GM21717 (cell line): ENCODE results near the gene HMGN1.
"Not testable (repeated sequence)": the region's sequence is repeated elsewhere in the genome, so short reads cannot be mapped to it uniquely, and the experiment has no call there.

Experiments
- ATAC-seq: cut with Tn5 transposase; IDR thresholded peaks from one replicate; pipeline ENCODE4 v1.9.1; 2021; ENCODE audit warnings: mild to moderate bottlenecking, moderate library complexity; ENCODE audit not compliant: unreplicated experiment

The HMGN1 gene, protein sequence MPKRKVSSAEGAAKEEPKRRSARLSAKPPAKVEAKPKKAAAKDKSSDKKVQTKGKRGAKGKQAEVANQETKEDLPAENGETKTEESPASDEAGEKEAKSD

DNA sequence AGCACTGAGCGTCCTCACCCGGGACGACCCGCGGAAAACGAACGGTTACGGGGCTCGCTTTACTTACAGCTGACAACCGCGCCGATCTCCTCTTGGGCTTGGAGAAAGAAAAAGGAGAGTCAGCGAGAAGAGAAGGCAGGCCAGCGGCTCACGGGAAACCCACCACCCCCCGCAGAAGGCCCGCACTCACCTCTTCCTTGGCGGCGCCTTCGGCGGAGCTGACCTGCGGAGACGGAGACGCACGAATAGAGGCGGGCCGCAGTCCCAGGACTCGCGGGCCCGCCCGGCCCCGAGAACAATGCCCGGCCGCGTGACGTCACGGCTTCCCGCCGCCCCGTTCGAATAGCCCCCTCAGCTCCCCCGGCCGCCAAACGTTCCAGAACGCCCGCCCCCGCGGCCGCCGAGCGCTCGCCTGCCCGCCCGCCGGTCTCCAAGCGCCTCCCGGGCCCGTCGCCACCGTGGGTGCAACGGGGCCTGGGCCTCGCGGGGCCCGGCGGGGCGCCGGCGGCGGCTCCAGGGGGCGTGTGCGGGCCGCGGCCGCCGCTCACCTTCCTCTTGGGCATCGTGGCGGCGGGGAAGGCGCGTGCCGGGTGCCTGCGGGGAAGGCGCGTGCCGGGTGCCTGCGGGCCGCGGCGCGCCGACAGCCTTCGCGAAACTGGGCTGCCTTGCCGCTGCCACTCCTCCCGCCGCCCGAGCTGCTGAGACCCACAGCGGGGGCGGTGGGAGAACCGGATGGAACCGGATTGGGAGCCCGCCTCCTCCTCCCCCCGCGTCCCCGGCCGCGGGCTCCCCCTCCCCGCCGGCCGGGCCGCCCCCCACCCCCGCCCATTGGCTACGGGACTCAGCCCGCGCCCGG lies at the start of gene HMGN1:
TSS of gene HMGN1 (minus strand) at position 734 of the 856 bp plus-strand sequence. CDS start at position 563, 171 bp downstream.
- ATAC-seq = peak; percentile 45

DNA sequence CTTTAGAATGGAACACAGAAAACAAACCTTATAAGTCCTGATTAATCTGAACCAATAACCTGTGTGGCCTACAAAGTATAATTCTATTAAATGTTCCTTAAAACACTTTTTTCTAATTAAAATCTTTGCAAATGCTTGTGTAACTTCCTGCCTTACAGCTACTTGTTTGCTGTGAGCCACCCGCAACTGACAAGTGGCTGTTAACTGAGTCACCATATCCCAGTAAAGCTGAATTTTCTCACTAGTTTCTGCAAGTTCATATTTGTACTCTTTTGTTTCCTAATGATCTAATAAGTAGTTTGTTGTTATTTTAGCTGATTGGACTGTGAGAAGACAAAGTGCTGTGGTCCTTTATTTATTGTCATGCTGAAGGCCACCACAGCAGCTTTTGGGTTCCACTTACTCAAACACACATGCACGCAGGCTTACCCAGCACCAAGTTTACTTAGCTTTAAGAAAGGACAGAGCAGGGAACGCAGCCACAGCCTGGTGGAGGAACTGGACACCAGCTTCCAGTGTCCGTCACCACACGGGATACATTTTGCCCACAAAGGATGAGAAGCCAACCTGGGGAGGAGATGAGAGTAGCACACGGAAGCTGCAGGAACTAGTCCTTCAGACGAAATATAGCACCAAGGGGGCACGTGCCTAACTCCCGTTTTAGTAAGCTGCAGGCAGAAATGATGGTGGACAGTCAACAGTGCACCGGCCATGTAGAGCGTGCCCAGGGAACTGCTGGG lies 48.9 kb upstream of the HMGN1 start:
- no peak for ATAC-seq

DNA sequence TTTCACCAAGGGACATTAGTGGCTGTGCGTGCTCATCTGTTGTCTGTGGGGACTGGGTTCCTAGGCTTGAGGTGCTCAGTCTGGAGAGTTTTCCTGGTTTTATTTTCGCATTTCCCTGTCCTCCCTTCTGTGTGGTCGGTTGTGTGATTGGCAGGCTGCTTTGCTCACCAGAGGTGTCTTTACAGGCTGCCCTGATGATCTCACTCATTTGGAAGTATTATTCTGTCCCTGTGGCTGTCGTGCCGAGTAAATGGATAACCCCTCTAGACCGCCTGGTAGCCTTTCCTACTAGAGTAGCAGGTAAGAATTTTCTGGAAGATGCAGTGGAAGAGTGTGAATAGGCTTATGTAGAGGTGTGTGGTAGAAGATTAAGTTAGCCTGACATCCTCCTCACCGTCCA lies 44.1 kb upstream of the HMGN1 start:
- ATAC-seq = no peak

DNA sequence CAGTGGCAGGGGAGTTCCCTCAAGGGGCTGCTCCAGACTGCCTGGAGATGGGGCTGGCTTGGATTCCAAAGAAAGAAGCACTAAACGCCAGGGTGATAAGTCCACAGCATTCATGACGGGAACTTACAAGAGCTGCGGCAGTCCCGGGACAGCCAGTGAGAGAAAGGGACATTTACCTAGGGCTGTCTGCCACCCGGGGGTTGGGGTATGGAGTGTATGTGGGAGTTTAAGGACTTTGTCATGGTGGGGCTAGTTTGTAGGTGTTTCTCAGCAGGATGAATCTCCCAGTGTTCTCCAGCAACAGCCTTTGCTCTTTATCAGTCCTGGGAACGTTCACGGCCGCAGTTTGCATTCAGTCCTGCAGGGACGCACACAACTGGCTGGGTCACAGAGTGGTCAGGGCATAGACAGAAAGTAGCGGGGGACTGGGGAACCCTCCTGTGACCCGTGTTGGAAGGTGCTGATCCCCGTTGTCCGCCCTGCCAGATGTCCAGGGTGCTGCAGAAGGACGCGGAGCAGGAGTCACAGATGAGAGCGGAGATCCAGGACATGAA lies 41.4 kb upstream of the HMGN1 start:
- no peak for ATAC-seq

DNA sequence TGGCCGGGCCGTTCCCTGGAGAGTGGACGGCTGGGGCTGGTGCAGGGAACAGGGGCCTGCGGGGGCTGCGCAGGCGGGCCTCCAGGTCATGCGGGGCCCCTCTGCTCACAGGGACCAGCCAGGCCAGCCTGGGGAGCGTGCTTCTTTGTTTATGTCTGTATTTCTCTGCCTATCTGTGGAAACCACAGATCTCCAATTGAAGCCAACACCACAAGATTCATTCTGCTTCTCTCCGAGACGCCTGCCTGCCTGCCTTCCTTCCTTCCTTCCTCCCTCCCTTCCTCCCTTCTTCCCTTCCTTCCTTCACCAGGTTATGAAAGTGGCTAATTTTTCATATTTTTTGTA lies 39.9 kb upstream of the HMGN1 start:
- ATAC-seq = no peak

DNA sequence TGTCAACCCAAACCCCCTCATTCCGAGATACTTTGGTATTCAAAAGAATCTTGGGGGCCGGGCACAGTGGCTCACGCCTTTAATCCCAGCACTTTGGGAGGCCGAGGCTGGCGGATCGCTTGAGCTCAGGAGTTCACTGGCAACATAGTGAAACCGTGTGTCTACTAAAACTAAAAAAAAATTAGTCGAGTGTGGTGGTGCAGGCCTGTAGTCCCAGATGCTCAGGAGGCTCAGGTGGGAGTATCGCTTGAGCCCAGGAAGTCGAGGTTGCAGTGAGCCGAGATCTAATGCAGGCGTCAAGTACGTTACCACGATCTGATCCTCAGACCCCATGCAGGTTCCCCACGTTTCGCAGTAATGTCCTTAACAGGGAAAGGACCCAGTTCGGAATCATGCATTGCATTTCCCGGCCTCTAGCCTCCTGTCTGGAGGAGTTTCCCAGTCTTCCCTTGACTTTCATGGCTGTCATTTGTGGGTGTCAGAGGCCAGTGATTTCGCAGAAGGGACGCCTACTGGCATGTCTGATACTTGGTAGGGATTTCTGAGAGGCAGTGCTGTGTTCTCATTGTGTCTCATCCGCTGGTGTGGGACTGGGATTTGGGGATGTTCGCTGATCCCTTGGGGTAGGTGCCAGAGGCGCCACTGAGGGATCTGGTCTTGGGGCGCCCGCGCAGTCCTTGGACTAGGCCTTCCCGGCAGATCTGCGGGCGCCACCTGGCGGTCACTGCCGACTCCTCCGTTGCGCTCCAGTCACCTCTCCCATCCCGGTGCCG lies 39.3 kb upstream of the HMGN1 start:
- peak; percentile 64 for ATAC-seq

DNA sequence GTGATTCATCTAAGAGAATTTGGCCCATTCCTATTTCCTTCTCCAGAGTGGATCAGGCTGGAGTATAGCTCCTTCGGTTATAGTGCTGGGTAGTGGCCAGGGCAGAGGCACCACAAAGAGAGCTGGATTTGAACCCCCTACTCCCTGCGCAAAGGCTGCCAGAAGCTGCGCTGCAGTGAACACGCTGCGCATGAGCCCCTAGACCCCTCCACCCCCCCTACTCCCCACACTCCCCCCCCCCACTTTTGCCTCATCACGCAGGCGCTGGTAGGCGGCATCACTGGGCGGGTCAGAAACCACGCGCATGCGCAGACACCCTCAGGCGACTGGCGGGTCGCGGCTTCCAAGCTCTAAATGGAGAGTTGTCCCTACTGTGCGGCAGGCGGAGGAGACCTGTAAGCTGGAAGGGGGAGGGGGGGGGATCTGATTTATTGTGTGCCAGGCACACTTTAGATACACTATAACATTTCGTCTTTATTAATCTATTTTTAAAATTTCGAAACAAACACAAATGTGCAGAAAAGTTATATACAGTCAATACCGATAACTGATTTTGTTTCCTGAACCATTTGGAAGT lies 38.7 kb upstream of the HMGN1 start:
- no peak for ATAC-seq

DNA sequence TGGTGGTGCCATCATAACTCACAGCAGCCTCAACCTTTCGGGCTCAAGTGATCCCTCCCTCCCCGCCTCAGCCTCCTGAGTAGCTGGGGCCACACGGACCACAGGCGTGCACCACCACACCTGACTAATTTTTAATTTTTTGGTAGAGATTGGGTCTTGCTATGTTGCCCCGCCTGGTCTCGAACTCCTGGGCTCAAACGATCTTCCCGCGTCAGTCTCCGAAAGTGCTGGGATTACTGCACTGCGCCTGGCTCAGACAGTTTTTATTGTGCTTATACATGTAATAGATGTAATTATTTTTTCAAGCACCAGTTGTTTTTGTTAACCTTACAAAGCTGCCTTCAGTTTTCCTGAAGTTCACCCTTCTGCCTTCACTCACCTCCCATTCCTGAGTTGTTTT lies 38.0 kb upstream of the HMGN1 start:
- ATAC-seq = no peak

DNA sequence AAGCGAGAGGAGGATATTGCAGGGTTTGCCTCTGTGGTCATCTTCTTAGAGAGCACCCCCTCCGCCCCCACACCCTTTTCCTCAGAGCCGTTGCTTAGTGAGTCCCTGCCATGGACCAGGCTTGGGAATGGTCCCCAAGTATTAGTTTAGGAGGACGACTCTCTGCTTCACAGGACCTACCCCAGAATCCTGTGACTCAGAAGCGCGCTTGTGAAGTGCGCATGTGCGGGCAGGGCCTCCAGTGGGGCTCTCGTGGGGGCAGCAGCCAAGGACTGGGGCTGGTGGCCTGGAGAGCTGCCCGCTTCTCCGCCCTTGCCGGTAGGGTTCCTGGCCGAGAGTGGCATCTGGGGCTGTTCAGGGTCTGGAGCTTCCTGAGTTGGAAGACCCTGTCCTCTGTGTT lies 37.3 kb upstream of the HMGN1 start:
- ATAC-seq = no peak

DNA sequence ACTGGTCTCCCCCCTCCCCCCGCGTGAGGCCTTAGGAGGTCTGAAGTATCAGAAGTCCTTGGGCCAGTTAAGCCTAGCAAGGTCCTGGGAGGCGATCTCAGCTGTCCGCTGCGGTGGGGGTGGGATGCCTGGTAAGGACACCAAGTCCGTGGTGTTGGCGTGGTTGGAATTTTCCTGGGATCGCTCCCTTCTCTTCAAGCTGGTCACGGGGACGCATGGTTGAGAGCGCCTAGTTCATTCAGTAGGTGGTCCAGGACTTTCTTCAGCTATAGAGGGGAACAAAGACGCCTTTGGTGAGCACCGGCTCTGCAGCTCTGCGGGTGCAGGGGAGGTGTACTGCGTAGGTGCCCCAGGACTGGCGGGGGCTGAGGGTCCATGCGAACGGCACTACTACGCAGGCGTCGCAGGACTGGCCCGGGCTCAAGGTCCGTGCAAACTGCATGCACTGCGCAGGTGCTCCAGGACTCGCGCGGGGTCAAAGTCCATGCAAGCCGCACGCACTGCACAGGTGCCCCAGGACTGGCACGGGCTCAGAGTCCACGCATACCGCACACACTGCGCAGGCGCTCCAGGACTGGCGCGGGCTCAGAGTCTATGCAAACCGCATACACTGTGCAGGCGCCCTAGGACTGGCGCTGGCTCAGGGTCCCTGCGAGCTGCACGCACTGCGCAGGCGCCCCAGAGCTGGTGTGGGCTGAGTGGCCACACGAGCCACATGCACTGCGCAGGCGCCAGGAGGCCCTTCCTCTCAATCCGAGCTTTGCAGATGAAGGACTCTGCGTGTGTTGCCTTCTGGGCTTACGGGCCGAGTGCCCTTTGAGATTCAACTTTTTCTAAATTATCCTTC lies 36.6 kb upstream of the HMGN1 start:
- ATAC-seq = no peak

DNA sequence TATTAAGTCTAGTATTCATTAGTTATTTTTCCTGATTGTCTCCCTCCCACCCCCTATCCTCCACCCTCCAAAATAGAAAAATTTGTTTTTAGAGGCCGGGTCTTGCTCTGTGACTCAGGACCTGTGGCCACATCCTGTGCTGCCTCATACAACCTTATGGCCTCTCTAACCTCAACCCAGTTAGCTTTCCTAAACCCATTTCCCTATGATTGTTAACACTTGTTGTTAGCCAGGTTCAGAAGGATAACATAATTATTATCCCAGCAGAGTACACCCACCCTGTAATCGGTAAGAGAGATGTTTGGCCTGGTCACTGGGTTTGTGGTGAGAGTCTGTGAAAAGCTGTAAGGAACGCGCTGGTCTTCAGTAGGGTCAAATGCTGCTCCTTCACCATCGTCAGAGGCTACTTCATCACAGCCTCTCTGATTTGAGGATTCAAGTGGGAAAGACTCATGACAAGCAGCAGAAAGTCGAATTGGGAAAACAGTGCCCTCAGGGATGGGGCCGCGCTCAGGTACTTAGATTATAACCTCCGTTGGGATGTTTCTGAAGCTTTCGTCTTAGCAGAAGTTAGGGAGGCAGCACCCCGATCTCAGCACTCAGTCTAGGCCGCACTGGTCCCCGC lies 35.9 kb upstream of the HMGN1 start:
- no peak for ATAC-seq

DNA sequence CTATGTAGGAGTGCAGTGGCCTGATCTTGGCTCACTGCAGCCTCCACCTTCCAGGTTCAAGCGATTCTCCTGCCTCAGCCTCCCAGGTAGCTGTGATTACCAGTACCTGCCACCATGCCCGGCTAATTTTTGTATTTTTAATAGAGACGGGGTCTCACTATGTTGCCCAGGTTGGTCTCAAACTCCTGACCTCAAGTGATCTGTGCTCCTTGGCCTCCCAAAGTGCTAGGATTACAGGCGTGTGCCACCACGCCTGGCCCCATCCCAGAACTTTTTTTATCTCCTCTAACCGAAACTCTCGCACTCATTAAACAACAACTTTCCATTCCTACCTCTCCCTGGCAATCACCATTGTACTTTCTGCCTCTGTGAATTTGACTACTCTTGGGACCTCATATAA lies 33.2 kb upstream of the HMGN1 start:
- ATAC-seq = not testable (repeated sequence)

DNA sequence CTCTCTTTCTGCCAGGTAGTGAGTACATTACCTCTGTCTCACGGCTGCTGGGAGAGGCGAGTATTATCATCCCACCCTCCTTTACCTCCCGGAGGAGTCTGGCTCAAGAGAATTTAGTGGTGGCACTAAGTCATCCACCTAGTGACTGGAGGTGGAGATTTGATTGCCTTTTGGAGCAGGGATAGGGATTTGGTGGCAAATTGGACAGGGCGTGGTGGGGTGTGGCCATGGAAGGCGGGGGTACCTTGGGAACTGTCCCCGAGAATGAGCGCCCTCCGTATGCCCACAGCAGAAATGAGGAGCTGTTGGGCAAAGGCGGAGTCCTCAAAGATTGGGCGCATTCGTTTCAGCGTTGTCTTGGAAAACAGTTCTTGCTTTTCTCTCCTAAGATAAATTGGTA lies 32.1 kb upstream of the HMGN1 start:
- ATAC-seq = no peak

DNA sequence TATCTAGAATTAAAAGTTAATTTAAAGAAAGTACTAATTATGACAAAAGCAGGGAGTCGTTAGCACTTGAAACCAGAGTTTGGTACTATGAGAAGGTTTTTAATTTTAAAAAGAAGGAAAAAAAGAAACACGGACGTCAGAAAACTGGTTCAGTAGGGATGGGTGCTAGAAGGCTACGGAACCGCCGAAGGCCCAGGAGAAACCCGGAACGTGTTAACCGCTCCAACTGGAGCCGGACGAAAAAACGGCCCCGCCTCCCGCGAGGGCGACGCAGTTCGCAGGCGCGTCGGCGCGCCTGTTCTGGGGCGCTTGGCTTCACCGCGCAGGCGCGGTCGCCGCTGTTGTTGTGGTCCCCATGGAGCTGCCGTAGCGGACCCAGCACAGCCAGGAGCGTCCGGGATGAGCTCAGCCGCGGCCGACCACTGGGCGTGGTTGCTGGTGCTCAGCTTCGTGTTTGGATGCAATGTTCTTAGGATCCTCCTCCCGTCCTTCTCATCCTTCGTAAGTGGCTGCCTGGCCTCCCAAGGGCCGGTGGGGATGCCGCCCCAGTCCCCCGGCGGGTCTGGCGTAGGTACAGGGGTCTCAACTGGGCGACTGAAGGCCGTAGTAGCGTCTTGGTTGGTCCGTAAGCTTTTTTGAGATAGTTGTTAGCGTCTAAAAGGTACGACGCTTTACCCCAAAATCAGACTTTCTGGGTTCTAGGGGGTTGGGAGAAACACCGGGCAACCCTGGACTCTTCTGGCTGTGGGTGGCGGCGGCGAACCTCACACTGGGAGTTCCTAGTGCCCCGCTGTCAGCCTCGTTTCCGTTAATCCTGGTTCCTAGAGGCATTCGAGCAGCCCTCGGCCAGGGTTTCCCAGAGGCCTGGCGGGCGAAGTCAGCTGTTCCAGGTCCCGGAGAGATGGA lies 31.4 kb upstream of the HMGN1 start:
- peak; percentile 85 for ATAC-seq

DNA sequence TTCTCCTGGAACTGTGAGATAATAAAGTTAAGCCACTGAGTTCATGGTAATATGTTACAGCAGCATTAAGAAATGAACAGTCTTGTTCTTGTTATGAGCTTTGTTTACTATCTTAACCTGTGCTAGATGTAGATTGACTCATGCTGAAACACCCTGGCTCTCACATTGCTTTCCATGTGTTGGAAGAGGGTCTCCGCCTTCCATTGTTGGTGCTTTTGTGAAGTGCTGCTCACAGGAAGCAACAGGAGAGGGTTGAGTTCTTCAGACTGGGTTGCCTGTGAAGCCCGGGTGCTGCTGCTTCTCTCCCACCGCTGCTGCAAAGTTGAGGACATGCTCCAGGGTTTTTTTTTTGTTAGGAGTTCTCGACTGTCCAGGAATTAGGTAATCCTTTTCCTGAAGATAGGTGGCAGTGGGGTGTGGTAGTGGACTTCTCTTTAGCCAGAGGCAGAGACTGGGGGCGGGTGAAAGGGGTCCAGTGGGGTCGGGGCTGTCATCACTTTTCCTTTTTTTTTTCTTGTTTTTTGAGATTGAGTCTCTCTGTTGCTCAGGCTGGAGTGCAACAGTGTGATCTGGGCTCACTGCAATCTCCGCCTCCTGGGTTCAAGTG lies 28.7 kb upstream of the HMGN1 start:
- ATAC-seq = no peak

DNA sequence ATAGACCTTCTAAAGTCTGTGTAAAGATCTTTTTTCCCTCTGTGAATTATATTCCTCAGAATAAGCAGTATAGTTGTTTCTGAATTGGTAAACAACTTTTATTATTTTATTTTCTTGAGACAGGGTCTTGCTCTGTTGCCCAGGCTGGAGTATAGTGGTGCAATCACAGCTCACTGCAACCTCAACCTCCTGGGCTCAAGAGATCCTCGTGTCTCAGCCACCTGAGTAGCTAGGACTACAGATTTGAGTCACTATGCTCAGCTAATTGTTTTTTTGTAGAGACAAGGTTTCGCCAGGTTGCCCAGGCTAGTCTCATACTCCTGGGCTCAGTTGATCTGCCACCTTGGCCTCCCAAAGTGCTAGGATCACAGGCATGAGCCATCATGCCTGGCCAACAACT lies 26.6 kb upstream of the HMGN1 start:
- no peak for ATAC-seq

DNA sequence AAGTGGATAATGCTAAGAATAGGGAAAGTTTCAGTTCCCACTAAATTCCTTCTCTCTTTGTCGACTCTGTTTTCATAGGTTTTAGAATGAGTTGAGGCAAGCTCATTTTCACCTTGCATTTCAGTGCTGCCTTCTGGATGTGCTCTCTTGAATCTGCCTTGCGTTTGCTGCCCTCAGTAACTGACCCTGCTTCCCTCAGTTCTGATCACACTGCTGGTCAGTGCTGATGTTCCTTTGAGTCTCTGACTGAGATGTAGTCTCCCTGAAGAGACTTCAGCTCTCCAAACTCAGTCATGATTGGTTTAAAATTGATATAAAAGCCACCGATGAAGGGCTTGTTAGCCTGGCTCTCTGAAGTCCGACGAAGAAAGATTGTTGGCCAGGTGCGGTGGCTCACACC lies 25.2 kb upstream of the HMGN1 start:
- ATAC-seq = no peak

DNA sequence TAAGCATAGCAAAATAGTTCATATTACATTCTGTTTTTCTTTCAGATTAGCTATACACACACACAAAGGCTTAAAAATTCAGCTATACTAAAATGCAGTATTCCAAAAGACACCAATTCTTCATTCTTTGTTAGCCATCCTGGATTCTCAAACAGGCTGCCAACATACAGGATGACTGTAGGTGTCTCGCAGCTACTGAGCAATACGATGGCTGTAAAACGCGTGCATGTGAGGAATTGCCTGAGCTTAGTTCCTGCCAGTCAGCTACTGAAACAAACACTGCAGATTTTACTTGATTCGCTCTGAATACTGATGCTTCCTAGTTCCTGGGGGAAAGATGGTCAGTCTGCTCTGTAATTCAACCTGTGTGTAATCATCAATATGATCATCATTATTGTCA lies 24.7 kb upstream of the HMGN1 start:
- no peak for ATAC-seq
